ENCODE data around the gene VRK3. TPM values are rescaled to one million over a fixed set of nuclear protein-coding genes. Genes with fewer than 3 reads are reported as not detected.

Gene VRK3
- total and polyA plus RNA-seq, 2 of the 4 experiments (the other 2 are of a cell fraction), result 28.7 to 35.8 TPM

GRCh38 chr19:49986354-49986753, 38.8 kb downstream of the VRK3 start:
- WGBS, 2 experiments (ENCODE audit: extremely low coverage in 2 of 2, insufficient read length in 1 of 2), result no CpG with 5 or more reads among the region's 10 CpGs
- in situ Hi-C loops (cut with MboI; ENCODE audit: low sequenced_read_pairs), result loop anchor here (10.0 kb wide), 1 partner anchor 52 kb away; no protein-coding TSS in a partner anchor

More at GRCh38 chr19:49986354-49986753, 38.8 kb downstream of the VRK3 start:
- Histone ChIP-seq H3K4me2 (ENCODE audit: low read depth, low read length) (no peak overlapping the region), H2BK5ac (ENCODE audit: low read depth, low read length, poor library complexity, severe bottlenecking) (no peak overlapping the region), H3K14ac (replicated peaks; ENCODE audit: low read depth, low read length) (no peak overlapping the region), H4K5ac (ENCODE audit: low read depth, low read length) (no peak overlapping the region), H3K23ac (ENCODE audit: low read depth, low read length) (no peak overlapping the region), H2AK5ac (ENCODE audit: low read depth, low read length) (no peak overlapping the region), H3K27ac (ENCODE audit: insufficient read depth, low read length) (no peak overlapping the region), H3K27me3 (ENCODE audit: control insufficient read depth, insufficient read depth, low read length) (no peaks in the 10 kb centered on the region), H3K9ac (ENCODE audit: low read depth, low read length) (no peak overlapping the region), H4K20me1 (ENCODE audit: insufficient read depth, low read length) (peaks cover 28% of the 10 kb centered on the region), H2AFZ (replicated peaks; ENCODE audit: low read length, poor library complexity) (no peak overlapping the region), H2AK9ac (replicated peaks; ENCODE audit: low read depth, low read length, poor library complexity) (no peak overlapping the region), H4K91ac (ENCODE audit: insufficient read depth, low read depth, low read length) (no peak overlapping the region), H2BK20ac (ENCODE audit: low read depth, low read length) (no peak overlapping the region), H3K18ac (ENCODE audit: low read depth, low read length) (no peak overlapping the region), H3K9me1 (ENCODE audit: insufficient read depth, low read length) (peaks cover 15% of the 10 kb centered on the region), H2BK120ac (ENCODE audit: low read depth, low read length) (no peak overlapping the region), H3K56ac (ENCODE audit: extremely low read depth, insufficient read depth, low read length) (no peak overlapping the region), H4K8ac (ENCODE audit: low read depth in 2 of 2, low read length in 2 of 2) (no peak overlapping the region), H3K9me3 (ENCODE audit: control insufficient read depth, insufficient read depth, low read length) (no peaks in the 10 kb centered on the region), H2BK15ac (ENCODE audit: low read depth, low read length) (no peak overlapping the region), H3K4ac (ENCODE audit: low read depth, low read length) (no peak overlapping the region), H3K36me3 (ENCODE audit: control insufficient read depth, insufficient read depth, low read length) (peaks cover 31% of the 10 kb centered on the region), H3K79me1 (ENCODE audit: low read depth in 1 of 2, low read length in 2 of 2) (peaks cover 0 to 9% of the 10 kb centered on the region in 2 experiments; a peak in 1 of 4 replicates), H3K4me1 (ENCODE audit: control insufficient read depth, insufficient read depth, low read length) (no peaks in the 10 kb centered on the region), H3K4me3 (ENCODE audit: insufficient read depth, low read depth, low read length) (no peak overlapping the region)
- CTCF ChIA-PET, result no interaction called here
- ATAC-seq (ENCODE audit: low read depth) (no peak), DNase-seq (no peak)
- dilution Hi-C loops (cut with HindIII; ENCODE audit: low sequenced_read_pairs, unreplicated experiment), result no loop called here
- intact Hi-C loops (cut with micrococcal nuclease), result no loop called here
- no peak for TF ChIP-seq CEBPB (IDR thresholded peaks at IDR 0.05; ENCODE audit: low read depth, low read length)
- no peak for TF ChIP-seq BHLHE40 (IDR thresholded peaks at IDR 0.05; ENCODE audit: low read depth, low read length)
- TF ChIP-seq RCOR1 (IDR thresholded peaks at IDR 0.05; ENCODE audit: insufficient replicate concordance, low read length), result no peak
- TF ChIP-seq POLR2A (IDR thresholded peaks at IDR 0.05; ENCODE audit: low read depth, low read length), result no peak
- TF ChIP-seq USF2 (IDR thresholded peaks at IDR 0.05; ENCODE audit: low read depth, low read length), result no peak
- no peak for TF ChIP-seq RAD21 (IDR thresholded peaks at IDR 0.05; ENCODE audit: low read length)
- no peak for TF ChIP-seq MAZ (IDR thresholded peaks at IDR 0.05; ENCODE audit: borderline replicate concordance, low read depth, low read length)
- no peak for TF ChIP-seq ELK1 (IDR thresholded peaks at IDR 0.05; ENCODE audit: borderline replicate concordance, low read depth, low read length)
- no peak for TF ChIP-seq CTCF (conservative IDR thresholded peaks at IDR 0.05; ENCODE audit: low read depth, low read length)
- TF ChIP-seq FOS (IDR thresholded peaks at IDR 0.05; ENCODE audit: low read depth, low read length), result no peak
- BruUV-seq (replicated peaks), result no TSS peak
- POLR2A ChIA-PET (ENCODE audit: unreplicated experiment), result no interaction called here

Measured in IMR-90 (cell line).